HG02870 (cell line): ENCODE data around the gene DENND11.

ENCODE experiments used
- ATAC-seq: cut with Tn5 transposase; IDR thresholded peaks from one replicate; pipeline ENCODE4 v1.9.1; 2021; ENCODE audit warnings: mild to moderate bottlenecking, moderate library complexity; ENCODE audit not compliant: unreplicated experiment

Gene DENND11

GRCh38 chr7:141702047-141702567 is at the start of gene DENND11:
Gene DENND11, minus strand, starts transcription at chr7:141702166. Its CDS starts 13 bp downstream, at chr7:141702153.
- peak; percentile 76 for ATAC-seq

GRCh38 chr7:141748396-141748795 is 46.4 kb upstream of the DENND11 start:
- ATAC-seq, result no peak

- ATAC-seq, result no peak
Observed at GRCh38 chr7:141744131-141744530, 42.2 kb upstream of the DENND11 start.

- no peak for ATAC-seq
Observed at GRCh38 chr7:141742229-141742628, 40.3 kb upstream of the DENND11 start.

GRCh38 chr7:141739250-141739649 is 37.3 kb upstream of the DENND11 start:
- no peak for ATAC-seq

GRCh38 chr7:141738592-141739013 is 36.6 kb upstream of the DENND11 start:
- ATAC-seq, result no peak

GRCh38 chr7:141737836-141738591 is 36.0 kb upstream of the DENND11 start, which contains the start of gene SSBP1:
Gene SSBP1, plus strand, starts transcription at chr7:141738358. Its CDS starts 809 bp downstream, at chr7:141739167.
- peak; percentile 88 for ATAC-seq

DNA sequence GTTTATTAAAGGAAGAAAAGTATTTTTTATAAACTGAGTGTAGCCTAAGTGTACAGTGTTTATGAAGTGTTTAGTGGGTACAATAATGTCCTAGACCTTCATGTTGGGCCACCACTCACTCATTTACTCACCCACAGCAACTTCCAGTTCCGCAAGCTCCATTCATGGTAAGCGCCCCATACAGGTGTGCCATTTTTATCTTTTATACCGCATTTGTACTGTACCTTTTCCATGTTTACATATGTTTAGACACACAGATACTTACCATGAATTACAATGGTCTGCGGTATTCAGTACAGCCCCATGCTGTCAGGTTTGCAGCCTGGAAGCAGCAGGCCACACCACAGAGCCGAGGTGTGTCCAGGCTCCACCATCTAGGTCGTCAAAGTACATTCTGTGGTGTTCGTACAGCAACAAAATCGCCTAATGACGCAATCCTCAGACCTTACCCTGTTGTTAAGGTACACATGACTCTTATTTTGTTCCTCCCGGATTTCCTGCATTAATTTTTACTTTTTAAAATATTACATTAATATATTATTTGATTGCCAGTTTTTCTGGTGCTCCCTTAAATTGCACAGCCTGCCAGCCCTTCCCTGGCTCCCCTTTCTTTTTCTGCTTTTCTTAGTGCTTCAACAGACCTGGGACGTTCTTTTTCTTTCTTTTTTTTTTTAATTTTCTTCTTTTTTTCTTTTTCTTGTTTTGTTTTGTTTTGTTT is 35.3 kb upstream of the DENND11 start:
- ATAC-seq, result no peak

GRCh38 chr7:141731476-141732149 is 29.6 kb upstream of the DENND11 start:
- ATAC-seq, result no peak

DNA sequence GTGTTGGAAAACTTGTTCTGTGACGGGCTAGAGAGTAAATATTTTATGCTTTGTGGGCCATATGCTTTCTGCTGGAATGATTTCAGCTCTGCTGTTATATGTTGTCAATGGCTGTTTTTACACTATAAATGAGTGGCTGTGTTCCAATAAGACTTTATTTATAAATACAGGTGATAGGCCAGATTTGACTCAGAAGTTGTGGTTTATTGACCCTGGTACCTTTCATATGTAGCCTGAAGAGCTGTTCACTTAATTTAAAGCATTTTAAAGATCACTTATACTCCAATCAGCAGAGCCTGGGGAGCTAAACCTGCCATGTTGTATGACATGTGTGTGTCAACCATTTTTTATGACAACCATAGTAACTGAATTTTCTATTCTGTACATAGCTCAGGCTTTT is 27.1 kb upstream of the DENND11 start:
- no peak for ATAC-seq

DNA sequence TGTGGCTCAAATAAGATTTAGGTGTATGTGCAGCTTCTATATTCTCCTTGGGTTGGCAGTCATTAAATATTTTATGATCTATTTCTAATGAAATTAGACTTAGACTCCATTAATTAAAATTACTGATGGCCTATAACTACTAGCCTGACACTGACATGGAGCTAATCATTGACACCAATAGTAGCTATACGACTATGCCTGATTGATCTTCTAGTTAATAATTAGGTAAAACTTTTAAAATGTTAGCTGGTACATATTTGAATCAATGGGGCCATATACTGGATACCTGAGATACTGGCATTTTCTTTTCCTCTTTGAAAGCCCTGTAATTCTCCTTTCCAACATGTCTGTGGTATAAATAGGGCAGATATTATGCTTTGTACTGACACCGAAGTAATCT is 20.6 kb upstream of the DENND11 start:
- ATAC-seq, result no peak

DNA sequence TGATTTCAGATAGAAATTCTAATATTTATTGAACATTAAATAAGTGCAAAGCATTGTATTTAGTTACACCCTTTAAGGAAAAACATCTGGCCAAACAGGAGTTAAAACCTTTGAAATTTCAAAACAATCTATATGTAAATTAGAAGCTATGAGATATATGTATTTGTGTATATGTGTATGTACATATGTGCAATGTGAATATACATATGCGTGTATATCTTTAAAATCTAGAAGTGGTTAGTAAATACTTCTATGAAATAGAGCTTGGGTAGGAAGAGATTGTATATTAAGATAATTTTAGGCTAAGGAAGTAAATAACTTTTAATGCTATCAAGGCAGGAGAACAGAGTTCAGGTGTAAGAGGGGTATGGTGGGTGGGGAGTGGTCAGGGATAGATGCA is 15.5 kb upstream of the DENND11 start:
- ATAC-seq, result no peak

GRCh38 chr7:141715794-141716689 is 14.1 kb upstream of the DENND11 start:
- ATAC-seq, result no peak

DNA sequence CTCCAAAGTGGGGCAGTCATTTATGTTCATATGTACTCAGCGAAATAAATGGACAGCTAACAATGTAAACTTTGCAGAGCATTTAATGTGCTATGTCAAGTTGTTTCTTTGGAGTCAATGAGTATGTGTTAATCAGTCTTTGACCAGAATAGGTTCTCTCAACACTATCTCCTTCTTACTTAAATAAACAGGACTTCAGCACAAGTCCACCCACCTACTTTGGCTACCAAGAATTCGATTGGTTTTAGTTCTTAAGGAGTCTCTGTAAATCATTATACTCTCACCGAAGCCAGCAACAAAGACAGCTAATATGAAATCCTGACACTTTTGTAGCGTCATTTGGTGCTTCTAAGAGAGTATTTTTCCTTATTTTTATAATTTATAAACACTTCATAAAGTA is 13.1 kb upstream of the DENND11 start:
- ATAC-seq, result no peak

DNA sequence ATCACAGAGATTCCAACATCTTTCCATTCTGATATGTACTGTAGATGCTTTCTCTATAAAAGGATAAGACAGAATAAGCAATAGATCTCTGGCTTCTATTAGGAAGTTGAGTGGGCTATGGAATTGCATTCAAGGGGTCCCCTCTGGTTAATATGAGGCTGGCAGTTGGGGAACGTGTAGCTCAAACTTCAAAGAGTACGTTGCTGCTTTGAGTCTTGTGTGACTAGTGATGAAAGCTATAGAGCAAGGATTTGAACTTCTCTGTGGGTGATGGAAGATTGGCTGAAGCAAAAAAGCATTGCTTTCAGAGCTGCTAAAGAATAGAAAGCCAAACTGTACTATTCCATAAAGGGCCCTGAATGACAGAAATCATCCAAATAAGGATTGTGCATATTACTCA is 12.6 kb upstream of the DENND11 start:
- no peak for ATAC-seq

DNA sequence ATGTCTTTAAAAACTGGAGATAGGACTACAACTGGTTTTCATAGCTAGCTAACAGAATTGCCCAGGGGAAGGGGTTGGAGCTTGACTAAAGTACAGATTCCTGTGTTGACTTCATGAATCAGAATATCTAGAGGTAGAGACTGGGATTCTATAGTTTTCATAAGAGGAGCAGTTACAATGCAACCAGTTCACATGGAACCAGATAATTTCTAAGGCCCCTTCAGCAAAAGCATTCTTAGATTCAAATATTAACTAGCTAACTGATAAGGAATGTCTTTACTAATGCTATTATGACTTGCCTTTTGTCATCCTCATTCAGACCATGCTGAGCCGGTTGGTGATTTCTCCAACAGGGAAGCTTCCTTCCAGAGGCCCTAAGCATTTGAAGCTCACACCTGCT is 11.9 kb upstream of the DENND11 start:
- ATAC-seq, result no peak

GRCh38 chr7:141712603-141713255 is 10.8 kb upstream of the DENND11 start:
- ATAC-seq, result no peak

DNA sequence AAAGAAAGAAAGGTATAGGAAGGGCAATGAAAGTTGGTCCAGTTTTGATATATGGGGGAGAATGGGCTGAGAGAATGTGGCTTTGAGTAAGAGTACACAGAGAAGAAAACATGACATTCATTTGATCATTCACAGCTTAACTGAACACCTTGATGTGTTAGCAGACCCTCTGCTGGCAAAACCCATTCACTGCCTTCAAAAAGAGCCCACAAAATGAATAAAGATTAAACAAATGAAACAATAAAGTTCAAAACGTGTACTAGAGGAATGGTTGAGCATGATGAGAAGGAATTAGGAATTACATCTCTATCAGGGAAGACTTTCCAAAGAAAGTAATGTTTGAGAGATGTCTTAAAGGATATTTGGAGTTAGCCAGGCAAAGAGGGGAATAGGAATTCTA is 8.3 kb upstream of the DENND11 start:
- no peak for ATAC-seq

- no peak for ATAC-seq
Observed at GRCh38 chr7:141709749-141710148, 7.8 kb upstream of the DENND11 start.

DNA sequence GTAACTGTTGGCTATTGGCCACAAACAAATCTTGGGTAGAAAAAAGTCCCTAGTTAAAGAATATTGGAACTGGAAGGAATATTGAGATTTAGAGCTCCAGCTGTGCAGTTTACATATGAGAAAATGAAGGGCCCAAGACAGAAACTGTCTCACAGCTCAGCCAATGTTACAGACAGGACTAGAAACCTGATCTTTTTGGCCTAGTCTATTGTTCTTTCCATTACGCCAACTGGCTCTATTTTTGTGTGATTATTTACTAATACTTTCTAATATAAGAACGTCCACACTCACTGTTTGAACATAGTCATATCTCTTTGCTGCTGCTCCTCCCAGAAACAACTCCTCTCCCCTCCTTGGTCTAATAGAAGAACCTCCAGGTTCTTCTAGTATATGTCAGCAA is 7.4 kb upstream of the DENND11 start:
- no peak for ATAC-seq
